GM18502 (cell line): ENCODE measurements around the gene ANKMY1.
A peak's percentile ranks its signal among the peaks of the same experiment; 100 is the strongest.
"Not testable (repeated sequence)": the region's sequence is repeated elsewhere in the genome, so short reads cannot be mapped to it uniquely, and the experiment has no call there.

Experiments
- ATAC-seq: cut with Tn5 transposase; IDR thresholded peaks from one replicate; pipeline ENCODE4 v1.9.1; 2021; ENCODE audit warnings: mild to moderate bottlenecking; ENCODE audit not compliant: unreplicated experiment, poor library complexity

Gene ANKMY1

DNA sequence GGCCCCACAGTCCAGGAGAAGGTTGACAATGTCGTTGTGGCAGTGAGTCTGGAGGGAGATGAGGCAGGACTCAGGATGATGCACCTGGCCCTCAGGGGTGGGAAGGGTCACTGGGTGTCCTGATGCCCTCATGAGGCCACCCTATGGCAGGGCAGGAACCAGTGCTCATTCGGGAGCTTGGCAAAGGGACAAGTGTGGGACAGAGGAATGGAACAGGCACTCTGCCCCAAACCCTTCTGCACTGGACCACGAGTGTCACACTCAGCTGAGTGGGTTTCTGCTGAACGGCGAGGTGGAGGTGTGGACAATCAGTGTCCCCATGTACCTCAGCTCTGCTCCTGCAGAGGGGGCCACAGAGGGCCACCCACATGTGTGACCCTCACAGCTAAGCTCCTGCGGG, 32.0 kb downstream of the ANKMY1 start:
- no peak for ATAC-seq

GRCh38 chr2:240524963-240525718, 32.6 kb downstream of the ANKMY1 start:
- no peak for ATAC-seq

GRCh38 chr2:240523451-240524281, 34.1 kb downstream of the ANKMY1 start:
- ATAC-seq = no peak

DNA sequence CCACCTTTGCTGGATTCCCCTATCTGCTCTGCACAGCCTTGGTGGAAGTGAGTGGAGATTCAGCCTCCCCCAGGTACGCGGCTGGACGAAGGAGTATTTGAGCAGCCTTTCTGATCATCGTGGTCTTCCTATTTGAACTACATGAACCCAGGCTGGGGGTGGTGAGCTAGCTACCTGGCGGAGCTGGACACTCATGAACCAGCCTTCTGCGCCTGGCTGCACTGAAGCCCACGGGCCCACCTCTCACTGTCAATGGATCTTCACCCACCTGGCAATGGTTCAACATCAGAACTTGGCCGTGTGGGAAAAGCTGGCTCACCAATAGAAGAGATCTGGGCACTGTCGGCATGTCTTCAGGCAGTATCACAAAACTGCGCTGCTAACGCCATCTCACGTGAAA, 35.4 kb downstream of the ANKMY1 start:
- no peak for ATAC-seq

- ATAC-seq = not testable (repeated sequence)
Observed at GRCh38 chr2:240521885-240522284, 35.9 kb downstream of the ANKMY1 start.

DNA sequence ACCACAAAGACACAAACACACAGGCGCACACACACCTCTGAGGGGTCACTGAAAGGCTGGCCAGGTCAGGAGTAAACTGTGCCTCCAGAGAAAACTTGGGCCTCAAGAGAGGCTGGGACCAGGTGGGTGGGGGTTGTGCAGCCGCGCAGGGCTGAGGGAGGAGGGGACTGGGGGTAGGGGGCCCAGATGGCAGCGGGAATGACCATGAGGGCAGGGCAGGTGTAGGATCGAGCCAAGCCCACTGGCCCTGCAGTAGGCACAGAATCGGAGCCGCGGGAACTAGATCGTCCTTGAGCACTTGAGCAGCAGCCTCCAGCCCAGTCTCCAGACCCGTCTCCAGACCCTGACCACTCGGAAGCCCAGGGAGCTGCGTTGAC, 36.8 kb downstream of the ANKMY1 start:
- no peak for ATAC-seq

DNA sequence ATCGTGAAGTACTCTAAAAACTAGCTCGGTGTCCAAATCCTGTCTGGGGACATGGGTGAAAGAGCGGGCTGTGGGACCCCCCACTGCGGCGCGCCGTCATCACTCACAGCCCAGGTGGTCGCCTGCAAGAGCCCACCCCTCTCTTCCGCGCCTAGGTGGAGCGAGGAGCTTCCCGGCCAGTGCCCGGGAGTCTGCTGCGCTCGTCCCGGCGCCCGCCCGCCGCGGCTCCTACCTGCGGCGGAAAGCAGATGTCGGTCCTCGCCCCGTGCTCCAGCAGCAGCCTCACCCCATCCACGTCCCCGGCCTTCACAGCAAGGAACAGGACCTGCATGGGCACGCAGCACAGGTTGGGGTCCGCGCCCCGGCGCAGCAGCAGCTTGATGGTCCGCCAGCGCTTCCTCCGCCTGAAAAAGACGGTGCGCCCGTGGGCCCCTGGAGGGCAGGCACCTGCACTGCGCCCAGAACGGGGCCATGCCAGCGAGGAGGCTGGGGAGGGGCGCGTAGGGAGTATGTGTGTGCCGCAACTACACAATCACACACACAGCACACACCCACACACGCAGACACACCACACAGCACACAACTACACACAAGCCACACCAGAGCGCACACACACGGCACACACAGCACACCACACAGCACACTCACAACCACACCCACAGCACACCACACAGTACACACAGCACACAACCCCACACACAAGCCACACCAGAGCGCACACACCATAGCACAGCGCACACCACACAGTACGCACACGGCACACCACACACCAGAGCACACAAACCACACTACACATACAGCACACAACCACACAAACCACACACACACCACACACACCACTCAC, 37.4 kb downstream of the ANKMY1 start:
- no peak for ATAC-seq

GRCh38 chr2:240519396-240520129, 38.2 kb downstream of the ANKMY1 start:
- ATAC-seq = no peak

DNA sequence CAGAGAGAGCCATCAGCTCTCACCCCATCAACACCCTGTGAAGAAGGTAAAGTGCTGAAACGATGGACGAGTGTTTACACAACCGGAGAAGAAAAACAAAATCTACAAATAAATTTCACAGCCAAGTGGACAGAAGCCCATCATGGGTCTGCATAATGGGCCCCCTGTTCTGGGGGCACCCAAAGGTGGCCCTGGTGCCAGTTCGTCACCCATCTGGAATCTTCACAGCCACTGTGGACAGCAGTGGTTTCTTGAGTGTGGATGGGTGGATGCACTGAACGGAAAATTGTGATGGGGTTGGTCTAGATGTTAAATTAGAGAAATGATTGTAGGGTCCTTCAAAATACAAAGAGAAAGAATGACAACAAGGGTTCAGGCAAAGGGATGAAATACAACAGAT, 38.8 kb downstream of the ANKMY1 start:
- no peak for ATAC-seq

GRCh38 chr2:240517342-240517741, 40.4 kb downstream of the ANKMY1 start:
- ATAC-seq = no peak

GRCh38 chr2:240514631-240515030, 43.2 kb downstream of the ANKMY1 start:
- no peak for ATAC-seq

GRCh38 chr2:240513549-240514287, 44.1 kb downstream of the ANKMY1 start:
- peak; percentile 96 for ATAC-seq

- no peak for ATAC-seq
Observed at GRCh38 chr2:240512666-240513535, 44.9 kb downstream of the ANKMY1 start.

DNA sequence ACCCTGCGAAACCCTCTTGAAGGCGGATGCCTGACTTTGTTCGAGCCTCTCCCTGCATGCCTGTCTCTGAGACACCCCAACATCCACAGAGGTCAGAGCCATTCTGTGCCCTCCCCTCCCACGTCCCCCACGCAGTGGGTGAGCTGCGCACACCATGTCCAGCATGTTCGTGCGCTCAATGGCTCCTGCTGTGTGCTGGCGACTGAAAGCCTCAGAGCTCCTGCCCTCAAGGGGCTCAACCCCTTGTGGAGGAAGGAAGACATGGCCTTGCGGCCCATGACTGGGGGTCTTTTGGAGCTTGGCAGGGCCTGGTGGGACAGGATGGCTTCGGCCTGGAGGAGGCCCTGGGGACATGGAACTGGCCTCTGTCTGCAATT, 45.7 kb downstream of the ANKMY1 start:
- no peak for ATAC-seq

GRCh38 chr2:240511351-240512108, 46.3 kb downstream of the ANKMY1 start:
- ATAC-seq = no peak

- no peak for ATAC-seq
Observed at GRCh38 chr2:240510513-240511210, 47.1 kb downstream of the ANKMY1 start.
